Endothelial cell (in vitro differentiated cells): ENCODE results near the gene ACP3. TPM values are rescaled to one million over a fixed set of nuclear protein-coding genes. Genes with fewer than 3 reads are reported as not detected.
"Not testable (repeated sequence)": the region's sequence is repeated elsewhere in the genome, so short reads cannot be mapped to it uniquely, and the experiment has no call there.

Experiments used
- DNase-seq: peaks from one replicate; pipeline ENCODE4 v3.0.0; 2021; ENCODE audit warnings: low spot score
- H3K27ac Mint-ChIP-seq: one replicate; pipeline ENCODE4 v1.8.0; 2021; ENCODE audit warnings: mixed read lengths, inconsistent platforms; ENCODE audit not compliant: unreplicated experiment
- H3K27me3 Mint-ChIP-seq: one replicate; pipeline ENCODE4 v1.8.0; 2021; ENCODE audit warnings: mild to moderate bottlenecking, moderate library complexity, mixed read lengths, inconsistent platforms; ENCODE audit not compliant: unreplicated experiment
- H3K36me3 Mint-ChIP-seq: one replicate; pipeline ENCODE4 v1.8.0; 2021; ENCODE audit warnings: mild to moderate bottlenecking, low read depth, mixed read lengths, inconsistent platforms; ENCODE audit not compliant: unreplicated experiment
- H3K4me1 Mint-ChIP-seq: one replicate; pipeline ENCODE4 v1.8.0; 2021; ENCODE audit warnings: mild to moderate bottlenecking, mixed read lengths, inconsistent platforms; ENCODE audit not compliant: unreplicated experiment
- H3K4me3 Mint-ChIP-seq: one replicate; pipeline ENCODE4 v1.8.0; 2021; ENCODE audit warnings: mild to moderate bottlenecking, mixed read lengths, inconsistent platforms; ENCODE audit not compliant: unreplicated experiment
- H3K9me3 Mint-ChIP-seq: one replicate; pipeline ENCODE4 v1.8.0; 2021; ENCODE audit warnings: mixed read lengths, inconsistent platforms; ENCODE audit not compliant: unreplicated experiment
- CTCF ChIP-seq: fragments of 200-600 bp; sonication (generic); IDR thresholded peaks from one replicate; pipeline ENCODE4 v1.5.0; 2021; ENCODE audit warnings: antibody characterized with exemption; ENCODE audit not compliant: unreplicated experiment
- total RNA-seq: library from RNA; stranded (reverse); fragmentation: NEBNext Ultra II Directional; extraction: Animal tissue kit (Norgen Biotek cat#: 25700); gene quantifications from one replicate; pipeline ENCODE4 v1.2.1, GENCODE V29; 2021; ENCODE audit not compliant: unreplicated experiment

ACP3 gene
- total RNA-seq, 1 donor from 2014 or later = 0.44 TPM

GRCh38 chr3:132368515-132368914 is 51.3 kb downstream of the ACP3 start:
- no peak overlapping the region for H3K4me3 Mint-ChIP-seq
- H3K36me3 Mint-ChIP-seq = no peaks in the 10 kb centered on the region
- no peaks in the 10 kb centered on the region for H3K9me3 Mint-ChIP-seq
- no peak for DNase-seq
- no peak for TF ChIP-seq CTCF
- no peaks in the 10 kb centered on the region for H3K27me3 Mint-ChIP-seq
- H3K27ac Mint-ChIP-seq = no peak overlapping the region
- no peaks in the 10 kb centered on the region for H3K4me1 Mint-ChIP-seq

GRCh38 chr3:132368962-132369361 is 51.8 kb downstream of the ACP3 start:
- H3K27ac Mint-ChIP-seq = no peak overlapping the region
- no peak for TF ChIP-seq CTCF
- no peak overlapping the region for H3K4me3 Mint-ChIP-seq
- H3K9me3 Mint-ChIP-seq = no peaks in the 10 kb centered on the region
- H3K4me1 Mint-ChIP-seq = no peaks in the 10 kb centered on the region
- no peaks in the 10 kb centered on the region for H3K36me3 Mint-ChIP-seq
- no peaks in the 10 kb centered on the region for H3K27me3 Mint-ChIP-seq
- no peak for DNase-seq

DNA sequence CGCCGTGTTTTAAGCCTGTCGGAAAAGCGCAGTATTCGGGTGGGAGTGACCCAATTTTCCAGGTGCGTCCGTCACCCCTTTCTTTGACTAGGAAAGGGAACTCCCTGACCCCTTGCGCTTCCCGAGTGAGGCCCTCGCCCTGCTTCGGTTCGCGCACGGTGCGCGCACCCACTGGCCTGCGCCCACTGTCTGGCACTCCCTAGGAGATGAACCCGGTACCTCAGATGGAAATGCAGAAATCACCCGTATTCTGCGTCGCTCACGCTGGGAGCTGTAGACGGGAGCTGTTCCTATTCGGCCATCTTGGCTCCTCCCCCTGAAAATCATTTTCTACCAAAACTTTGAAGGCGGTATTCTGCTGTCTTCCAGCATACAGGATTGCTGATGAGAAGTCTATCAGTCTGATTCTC is 59.7 kb downstream of the ACP3 start:
- not testable (repeated sequence) for H3K4me1 Mint-ChIP-seq, H3K9me3 Mint-ChIP-seq, H3K36me3 Mint-ChIP-seq, H3K27me3 Mint-ChIP-seq, DNase-seq
- Mint-ChIP-seq H3K4me3 (peak overlapping the region; percentile 82), H3K27ac (peak overlapping the region; percentile 24)

- H3K27ac Mint-ChIP-seq = no peak overlapping the region
- TF ChIP-seq CTCF = no peak
- H3K4me3 Mint-ChIP-seq = no peak overlapping the region
- no peaks in the 10 kb centered on the region for H3K9me3 Mint-ChIP-seq
- no peak for DNase-seq
- no peaks in the 10 kb centered on the region for H3K36me3 Mint-ChIP-seq
- no peaks in the 10 kb centered on the region for H3K27me3 Mint-ChIP-seq
- H3K4me1 Mint-ChIP-seq = no peaks in the 10 kb centered on the region
Measured at GRCh38 chr3:132378048-132378762, 61.0 kb downstream of the ACP3 start.

DNA sequence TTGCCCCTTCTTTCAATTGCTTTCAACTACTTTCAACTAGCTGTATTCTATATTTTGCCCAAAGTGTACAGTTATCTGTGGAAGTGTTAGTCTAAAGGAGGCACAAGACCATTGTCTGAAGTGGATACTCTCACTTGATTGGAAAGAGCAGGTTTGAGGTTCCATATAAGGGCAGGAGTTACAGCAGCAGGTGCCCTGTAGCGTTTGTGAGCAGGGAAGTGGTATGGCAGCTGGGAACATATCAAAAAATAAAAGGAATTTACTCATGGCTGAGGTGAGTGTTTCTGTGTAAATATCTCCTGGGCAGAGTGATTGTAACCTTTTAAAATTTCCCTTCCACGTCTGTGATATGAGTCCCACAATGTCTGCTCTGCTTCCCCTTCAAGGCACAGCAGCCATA is 61.6 kb downstream of the ACP3 start:
- Mint-ChIP-seq H3K27ac (no peak overlapping the region), H3K4me1 (no peaks in the 10 kb centered on the region), H3K4me3 (no peak overlapping the region)

More for the DNA sequence above, 61.6 kb downstream of the ACP3 start:
- no peaks in the 10 kb centered on the region for H3K9me3 Mint-ChIP-seq
- H3K27me3 Mint-ChIP-seq = no peaks in the 10 kb centered on the region
- no peak for TF ChIP-seq CTCF
- no peak for DNase-seq
- H3K36me3 Mint-ChIP-seq = no peaks in the 10 kb centered on the region
